HG03378 (cell line): Measurements from ENCODE around the gene A3GALT2.

Experiments used
- ATAC-seq: cut with Tn5 transposase; IDR thresholded peaks from one replicate; pipeline ENCODE4 v1.9.1; 2021; ENCODE audit warnings: mild to moderate bottlenecking, moderate library complexity; ENCODE audit not compliant: unreplicated experiment

Gene A3GALT2

GRCh38 chr1:33273406-33273805 lies 47.5 kb downstream of the A3GALT2 start:
- ATAC-seq: no peak

DNA sequence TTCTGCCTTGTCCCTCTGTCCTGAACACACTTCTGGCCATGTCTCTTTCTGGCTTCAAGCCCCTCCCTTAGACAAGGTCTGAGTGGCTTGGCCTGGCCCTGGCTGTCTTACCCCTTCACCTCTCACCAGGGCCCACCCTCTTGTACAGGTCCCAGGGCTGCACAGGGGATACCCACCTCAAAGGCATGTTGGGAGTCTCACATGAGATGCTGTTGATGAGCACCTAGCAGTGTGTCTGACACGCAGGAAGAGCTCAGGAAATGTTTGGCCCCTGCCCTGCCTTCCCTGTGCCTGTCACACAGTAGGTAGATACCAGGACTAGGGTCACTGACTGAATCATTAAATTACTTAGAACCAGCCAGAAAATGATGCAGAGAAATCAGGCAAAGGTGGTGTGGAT lies 48.0 kb downstream of the A3GALT2 start:
- ATAC-seq: no peak

- no peak for ATAC-seq
Observed at GRCh38 chr1:33272509-33272908, 48.4 kb downstream of the A3GALT2 start.

GRCh38 chr1:33271666-33272505 lies 49.0 kb downstream of the A3GALT2 start:
- ATAC-seq: no peak

DNA sequence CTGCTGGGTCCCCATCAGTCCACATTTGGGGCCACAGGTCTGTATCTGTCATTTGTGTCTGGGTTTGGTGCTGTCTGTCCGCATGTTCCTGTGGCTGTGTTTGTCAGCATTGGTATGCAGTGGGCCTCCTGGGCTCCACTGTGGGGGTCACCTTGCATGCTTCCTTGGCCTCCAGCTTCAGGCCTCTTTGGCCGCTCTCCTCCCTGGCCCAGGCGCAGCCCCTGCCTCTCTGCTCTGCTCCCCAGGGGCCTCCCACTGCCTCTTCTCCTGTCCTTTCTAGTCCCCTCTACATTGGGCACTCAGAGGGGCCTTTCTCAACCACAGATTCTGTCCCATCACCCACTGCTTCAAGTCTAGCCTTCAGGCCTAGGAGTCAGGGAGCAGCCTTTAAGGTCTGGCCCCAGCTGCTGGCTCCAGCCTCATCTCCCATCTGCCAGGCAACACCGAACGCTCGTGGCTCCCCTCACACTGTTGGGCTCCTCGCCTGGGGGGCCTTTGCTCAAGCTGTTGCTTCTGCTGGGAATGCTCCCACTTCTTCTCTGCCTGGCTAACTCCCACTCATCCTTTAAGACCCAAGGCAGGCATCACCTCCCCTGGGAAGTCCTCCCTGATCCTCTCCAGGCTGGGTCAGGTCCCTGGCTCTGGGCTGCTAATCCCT lies 50.0 kb downstream of the A3GALT2 start:
- ATAC-seq: no peak

DNA sequence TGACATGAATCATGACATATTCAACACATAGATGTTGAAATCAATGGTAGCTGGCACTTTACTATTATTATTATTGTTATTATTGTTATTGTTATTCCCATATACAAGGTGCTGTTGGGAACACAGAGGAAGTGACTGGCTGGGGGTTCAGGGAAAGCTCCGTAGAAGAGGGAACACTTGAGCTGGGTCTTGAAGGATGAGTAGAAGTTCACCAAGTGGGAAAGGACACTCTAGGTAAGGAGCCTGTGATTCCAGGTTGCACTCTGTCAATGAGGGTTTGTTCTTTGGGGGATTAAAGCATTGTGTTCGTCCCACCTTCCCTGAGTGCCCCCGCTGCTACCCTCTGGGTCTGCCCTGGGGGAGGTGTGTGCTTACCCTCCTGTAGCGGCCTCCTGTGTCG lies 50.5 kb downstream of the A3GALT2 start:
- ATAC-seq: no peak

DNA sequence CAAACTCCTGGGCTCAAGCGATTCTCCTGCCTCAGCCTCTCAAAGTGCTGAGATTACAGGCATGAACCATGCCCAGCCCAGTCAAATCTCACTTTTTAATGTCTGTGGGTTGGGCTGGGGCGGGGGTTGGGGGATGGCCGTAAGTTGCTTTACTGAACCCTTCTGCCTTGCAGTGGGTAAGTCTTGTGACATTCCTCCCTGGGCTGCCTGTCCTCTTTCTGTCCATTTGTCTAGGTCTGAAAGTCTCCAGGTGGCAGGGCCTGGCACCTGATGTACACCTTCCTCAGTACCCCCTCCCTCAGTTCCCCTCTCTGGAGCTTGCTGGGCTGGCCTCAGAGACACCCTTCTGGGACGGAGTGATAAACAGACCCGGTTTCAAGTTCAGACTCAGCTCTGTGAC lies 51.3 kb downstream of the A3GALT2 start:
- no peak for ATAC-seq

DNA sequence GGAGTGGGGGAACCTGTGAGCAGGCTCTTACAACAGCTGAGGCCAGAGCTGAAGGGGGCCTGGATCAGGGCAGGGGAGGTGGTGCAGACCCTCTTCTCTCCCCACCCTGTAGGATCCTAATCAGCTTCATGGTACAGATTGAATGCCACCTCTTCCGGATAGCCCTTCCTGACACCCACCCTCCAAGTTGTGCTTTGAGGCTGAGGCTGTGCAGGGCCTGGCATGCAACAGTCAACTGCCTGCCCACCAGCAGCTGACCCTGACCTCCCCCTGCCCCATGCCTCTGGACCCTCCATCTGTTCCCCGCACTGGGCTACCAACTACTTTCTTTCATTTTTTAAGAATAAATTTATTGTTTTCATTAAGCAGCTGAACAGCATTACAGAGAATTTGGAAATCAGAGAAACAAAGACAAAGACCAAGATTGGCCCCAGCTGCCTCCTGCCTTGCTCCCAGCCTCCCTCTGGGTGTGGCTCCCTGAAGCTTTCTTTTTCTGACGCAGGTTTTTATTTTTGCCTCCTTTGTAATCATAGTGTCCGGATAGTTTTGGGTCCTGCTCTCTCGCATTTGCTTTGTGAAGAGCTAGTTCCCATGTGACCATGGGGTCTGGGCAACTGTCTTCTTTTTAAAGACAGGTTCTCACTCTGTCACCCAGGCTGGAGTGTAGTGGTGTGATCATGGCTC lies 51.8 kb downstream of the A3GALT2 start:
- ATAC-seq: no peak

- no peak for ATAC-seq
Observed at GRCh38 chr1:33268457-33268856, 52.4 kb downstream of the A3GALT2 start.

DNA sequence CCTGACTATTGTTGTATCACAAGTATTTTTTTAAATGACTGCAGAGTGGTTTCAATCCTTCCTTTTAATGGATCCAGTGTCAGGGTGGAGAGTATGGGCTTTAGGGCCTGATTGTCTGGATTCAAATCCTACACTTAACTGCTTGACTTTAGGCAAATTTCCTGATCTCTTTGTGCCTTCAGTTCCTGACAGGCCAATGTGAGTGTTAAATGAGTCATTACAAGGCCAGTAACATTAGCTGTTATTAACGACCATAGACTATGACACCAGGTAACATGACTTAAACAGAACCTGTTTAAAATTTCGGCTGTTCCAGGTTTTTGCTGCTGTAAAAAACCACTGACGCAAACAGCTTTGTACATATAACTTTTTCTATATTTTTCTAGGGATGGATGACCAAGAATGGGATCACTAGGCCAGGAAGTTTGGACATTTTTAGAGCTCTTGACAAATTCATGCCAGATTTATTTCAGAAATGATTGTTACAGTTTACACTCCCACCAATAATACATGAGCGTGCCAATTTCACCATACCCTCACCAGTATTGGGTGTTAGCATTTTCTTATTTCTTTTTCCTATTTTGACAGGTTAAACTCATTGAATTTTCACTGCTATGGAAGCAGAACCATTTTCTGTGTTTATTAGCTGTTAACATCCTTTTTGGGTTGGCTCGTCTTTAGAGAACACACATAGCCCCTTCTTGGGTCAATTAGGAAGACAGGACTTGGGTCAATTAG lies 53.3 kb downstream of the A3GALT2 start:
- no peak for ATAC-seq

GRCh38 chr1:33266766-33267165 lies 54.1 kb downstream of the A3GALT2 start:
- ATAC-seq: no peak

DNA sequence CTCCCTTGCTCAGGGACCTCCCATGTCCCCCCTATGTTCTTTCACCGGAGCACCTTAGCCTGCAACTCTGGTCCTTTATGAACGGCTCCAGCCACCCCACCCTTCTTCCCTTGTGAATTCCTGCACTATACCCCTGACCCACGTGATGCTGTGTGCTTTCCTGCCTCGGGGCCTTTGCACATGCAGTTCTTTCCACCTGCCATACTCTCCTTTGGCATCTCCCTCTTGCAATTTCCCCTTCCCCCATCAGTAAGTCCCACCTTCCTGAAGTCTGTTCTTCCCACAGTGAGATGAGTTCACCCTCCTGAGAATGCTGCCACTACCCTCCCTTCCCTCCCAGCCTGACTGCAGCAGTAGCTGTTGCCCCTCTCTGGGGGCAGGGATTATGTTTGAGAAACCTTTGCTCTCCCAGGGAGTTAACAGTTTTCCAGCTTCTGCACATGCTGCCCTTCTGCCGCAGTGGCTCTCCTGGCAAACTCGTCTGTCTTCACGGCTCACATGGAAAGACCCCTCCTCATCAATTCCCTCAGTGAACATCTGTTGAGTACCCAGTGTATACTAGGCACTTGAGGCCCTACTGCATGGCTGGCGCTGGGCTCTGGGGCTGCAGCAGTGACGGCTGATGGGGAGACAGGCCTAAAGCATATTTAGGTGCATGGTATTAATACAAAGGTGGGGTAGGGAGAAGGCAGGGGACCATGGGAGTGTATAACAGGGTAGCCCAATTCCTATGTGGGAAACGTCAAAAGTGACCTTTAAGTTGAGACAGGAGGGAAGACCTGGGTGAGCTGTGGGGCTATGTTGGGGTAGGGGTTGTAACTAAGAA lies 54.9 kb downstream of the A3GALT2 start:
- no peak for ATAC-seq

GRCh38 chr1:33263890-33264504 lies 56.9 kb downstream of the A3GALT2 start:
- ATAC-seq: no peak

DNA sequence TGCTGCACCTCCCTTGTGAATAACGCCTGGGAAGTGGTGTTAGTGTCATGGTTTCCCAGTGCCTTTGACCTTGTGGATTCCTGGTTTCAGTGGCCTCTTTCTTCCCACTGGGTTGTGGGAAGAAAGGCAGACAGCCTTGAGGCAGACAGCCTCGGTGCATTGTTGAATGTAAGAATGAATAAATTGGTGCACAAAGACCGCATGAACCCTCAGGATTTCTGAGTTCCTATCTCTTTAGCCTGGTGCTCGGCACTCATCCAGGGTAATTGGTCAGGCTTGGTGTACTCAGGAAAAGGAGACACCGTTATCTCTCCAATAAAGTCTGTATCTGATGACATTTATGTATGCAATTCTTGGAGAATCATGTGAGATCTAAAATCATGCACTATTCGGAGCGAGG lies 59.6 kb downstream of the A3GALT2 start:
- ATAC-seq: no peak

DNA sequence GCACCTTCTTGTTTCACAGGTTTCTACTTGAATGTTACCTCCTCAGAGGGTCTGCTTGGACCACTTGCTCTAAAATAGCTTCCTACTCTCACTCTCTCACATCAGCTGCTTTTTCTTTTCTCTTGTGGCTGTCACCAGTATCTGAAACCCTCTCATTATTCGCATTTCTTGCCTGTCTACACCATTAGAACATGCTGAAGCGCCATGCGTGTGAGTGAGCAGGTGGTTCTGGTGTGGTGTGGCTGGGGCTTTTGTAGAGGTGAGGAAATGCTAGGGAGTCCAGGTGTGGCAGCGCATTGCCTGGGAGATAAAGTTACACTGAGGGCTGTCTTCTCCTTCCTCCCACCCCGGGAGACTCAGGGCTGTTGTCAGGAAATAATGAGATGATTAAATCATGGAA lies 60.5 kb downstream of the A3GALT2 start:
- ATAC-seq: no peak

- ATAC-seq: no peak
Observed at GRCh38 chr1:33259879-33260278, 61.0 kb downstream of the A3GALT2 start.

DNA sequence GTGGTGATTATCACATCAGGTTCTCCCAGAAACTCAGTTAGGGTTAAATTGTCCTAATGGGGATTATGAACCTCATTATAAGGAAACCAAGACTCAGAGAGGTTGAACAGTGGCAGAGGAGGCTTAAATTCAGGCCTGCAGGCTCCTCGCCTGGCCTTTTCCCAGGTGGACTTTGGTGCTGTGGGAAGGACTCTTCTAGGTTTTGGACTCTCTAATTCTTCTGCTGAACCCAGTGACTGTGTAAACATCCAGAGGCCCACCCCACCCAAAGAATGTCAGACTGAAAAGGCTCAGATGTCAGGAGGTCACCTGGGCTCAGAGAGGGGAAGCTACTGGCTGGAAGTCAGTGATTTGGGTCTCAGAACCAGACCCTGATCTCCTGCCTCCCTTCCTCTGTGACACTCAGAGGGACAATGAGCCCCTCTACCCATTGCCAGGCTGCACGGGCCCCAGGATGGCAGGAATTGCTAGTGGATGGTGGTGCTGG lies 62.1 kb downstream of the A3GALT2 start:
- no peak for ATAC-seq

- ATAC-seq: no peak
Observed at GRCh38 chr1:33257772-33258712, 62.9 kb downstream of the A3GALT2 start.
